Prostate gland (tissue), 2 donors: ENCODE measurements around the gene MEF2D. TPM values are rescaled to one million over a fixed set of nuclear protein-coding genes. Genes with fewer than 3 reads are reported as not detected.

Source experiments
- DNase-seq: peaks from one replicate; pipeline ENCODE4 v3.0.0-alpha.2; 2019; ENCODE audit warnings: low spot score
- H3K27ac ChIP-seq, 2 donors: fragments of 200-600 bp; sonication (generic); 2 replicates each; pipeline ENCODE4 v1.5.1; 2017 to 2019
- H3K27me3 ChIP-seq: fragments of 200-600 bp; sonication (generic); replicated peaks from 2 replicates; pipeline ENCODE4 v1.5.1; 2019; ENCODE audit not compliant: insufficient read depth
- H3K36me3 ChIP-seq, 2 donors: fragments of 200-600 bp; sonication (generic); 1 replicate in 1 of 2; 2 replicates in 1 of 2; pipeline versions ENCODE4 v1.5.1 to v1.8.1; 2017 to 2019
- H3K4me1 ChIP-seq: fragments of 200-600 bp; sonication (generic); replicated peaks from 2 replicates; pipeline ENCODE4 v1.5.1; 2019
- H3K4me3 ChIP-seq, 2 donors: fragments of 200-600 bp; sonication (generic); 2 replicates each; pipeline ENCODE4 v1.5.1; 2017 to 2019
- H3K9me3 ChIP-seq: fragments of 200-600 bp; sonication (generic); 2 replicates; pipeline ENCODE4 v1.5.1; 2017
- POLR2A ChIP-seq: fragments of 450-650 bp; IDR thresholded peaks from one replicate; pipeline ENCODE4 v1.6.1; 2016; ENCODE audit warnings: antibody characterized with exemption, mild to moderate bottlenecking
- POLR2AphosphoS5 ChIP-seq: sonication (generic); formaldehyde crosslinking; IDR thresholded peaks from one replicate; pipeline ENCODE4 v1.6.1; 2017; ENCODE audit warnings: antibody characterized with exemption
- WGBS: methylation state at CpG from one replicate; pipeline ENCODE4 v1.1.5; 2018; 5-methylcytosine and 5-hydroxymethylcytosine counted together
- intact Hi-C: fragments of 100-400 bp; cut with DNase I; formaldehyde crosslinking; loops from one replicate; pipeline ENCODE4 v1.14.2; 2022
- total RNA-seq, 2 donors: library from RNA; depleted of rRNA; stranded (reverse); fragments of >200 nt; gene quantifications; one replicate each; pipeline ENCODE4 v1.1.0, GENCODE V29; 2016
- TF ChIP-seq, protein P1 (sequence below), 4 experiments: fragments of 200-600 bp in 2 of 4; fragments of 450-650 bp in 2 of 4; sonication (generic) in 2 of 4; IDR thresholded peaks; 1 replicate in 3 of 4; 2 replicates in 1 of 4; pipeline ENCODE4 v1.5.1; 2016 to 2019; ENCODE audit warnings: antibody characterized with exemption in 4 of 4, mild to moderate bottlenecking in 2 of 4, moderate library complexity in 2 of 4

Gene MEF2D
- total RNA-seq, 2 donors from 2014 or later: 52.1 to 128 TPM

DNA sequence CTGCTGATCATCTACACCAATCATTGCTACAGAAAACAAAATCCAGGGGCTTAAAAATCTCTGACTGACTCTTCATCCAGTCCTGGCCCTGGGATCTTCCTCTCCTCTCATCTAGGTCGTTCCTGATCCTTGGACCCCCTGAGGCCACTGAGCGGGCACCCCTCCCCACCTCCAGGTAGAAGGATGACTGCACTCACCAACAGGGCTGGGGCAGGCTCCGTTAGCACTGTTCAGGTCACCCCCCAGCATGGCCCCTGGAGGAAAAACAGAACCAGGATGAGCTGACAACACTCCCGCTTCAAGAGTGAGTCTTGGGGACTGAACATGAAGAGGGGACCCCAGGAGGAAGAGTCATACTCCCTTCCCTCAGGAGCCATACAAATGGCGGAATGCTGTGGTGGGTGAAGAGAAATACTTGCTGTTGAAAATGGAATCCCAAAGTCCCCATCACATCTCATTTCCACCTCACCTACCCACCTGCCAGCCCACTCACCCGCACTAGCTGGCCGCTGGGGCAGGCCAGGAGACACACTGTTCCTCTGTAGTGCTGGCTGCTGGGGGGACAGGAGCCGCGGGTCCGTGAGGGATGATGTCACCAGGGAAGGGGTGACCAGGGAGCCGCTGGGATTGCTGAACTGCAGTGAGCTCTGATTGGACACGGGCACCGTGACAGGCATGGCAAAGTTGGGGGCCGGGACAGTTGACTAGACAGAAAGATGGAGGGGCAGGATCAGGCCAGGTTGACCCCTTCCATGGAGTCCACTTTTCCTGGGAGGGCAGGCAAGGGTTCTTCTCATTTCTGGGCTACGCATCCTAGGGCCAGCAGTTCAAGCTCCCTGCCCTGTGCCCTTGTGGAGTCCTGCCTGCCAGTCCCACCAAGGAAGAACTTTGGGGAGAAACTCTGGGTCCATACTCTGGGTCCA is 21.2 kb downstream of the MEF2D start:
- intact Hi-C loops: no loop called here
- Histone ChIP-seq H3K4me1 (peaks cover 17% of the 10 kb centered on the region), H3K27ac (peak overlapping the region; percentile 81 to 92), H3K36me3 (peaks cover 11 to 39% of the 10 kb centered on the region in 2 donors), H3K4me3 (no peak overlapping the region), H3K27me3 (no peaks in the 10 kb centered on the region), H3K9me3 (no peaks in the 10 kb centered on the region)
- TF ChIP-seq POLR2A (no peak), POLR2AphosphoS5 (no peak)
- TF ChIP-seq, protein P1, sequence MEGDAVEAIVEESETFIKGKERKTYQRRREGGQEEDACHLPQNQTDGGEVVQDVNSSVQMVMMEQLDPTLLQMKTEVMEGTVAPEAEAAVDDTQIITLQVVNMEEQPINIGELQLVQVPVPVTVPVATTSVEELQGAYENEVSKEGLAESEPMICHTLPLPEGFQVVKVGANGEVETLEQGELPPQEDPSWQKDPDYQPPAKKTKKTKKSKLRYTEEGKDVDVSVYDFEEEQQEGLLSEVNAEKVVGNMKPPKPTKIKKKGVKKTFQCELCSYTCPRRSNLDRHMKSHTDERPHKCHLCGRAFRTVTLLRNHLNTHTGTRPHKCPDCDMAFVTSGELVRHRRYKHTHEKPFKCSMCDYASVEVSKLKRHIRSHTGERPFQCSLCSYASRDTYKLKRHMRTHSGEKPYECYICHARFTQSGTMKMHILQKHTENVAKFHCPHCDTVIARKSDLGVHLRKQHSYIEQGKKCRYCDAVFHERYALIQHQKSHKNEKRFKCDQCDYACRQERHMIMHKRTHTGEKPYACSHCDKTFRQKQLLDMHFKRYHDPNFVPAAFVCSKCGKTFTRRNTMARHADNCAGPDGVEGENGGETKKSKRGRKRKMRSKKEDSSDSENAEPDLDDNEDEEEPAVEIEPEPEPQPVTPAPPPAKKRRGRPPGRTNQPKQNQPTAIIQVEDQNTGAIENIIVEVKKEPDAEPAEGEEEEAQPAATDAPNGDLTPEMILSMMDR (IDR thresholded peaks at IDR 0.05): no peak
- no peak for DNase-seq
- 86% methylated on average over 15 of the region's 15 CpGs for WGBS

DNA sequence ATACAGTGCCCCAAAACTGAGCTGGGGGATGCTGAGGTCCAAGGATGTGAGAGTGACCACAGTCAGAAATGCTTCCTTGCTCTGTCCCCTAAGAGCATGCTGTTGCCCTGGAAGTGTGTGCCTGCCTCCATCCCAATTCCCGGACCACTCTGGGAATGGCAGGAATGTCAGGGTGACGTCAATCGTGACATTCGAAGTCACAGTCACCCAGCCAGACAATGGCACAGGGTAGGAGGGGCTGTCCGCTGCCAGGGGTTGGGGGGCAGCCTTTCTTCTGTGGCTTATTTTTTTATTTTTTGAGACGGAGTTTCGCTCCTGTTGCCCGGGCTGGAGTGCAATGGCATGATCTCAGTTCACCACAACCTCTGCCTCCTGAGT is 22.3 kb downstream of the MEF2D start:
- Histone ChIP-seq H3K9me3 (no peaks in the 10 kb centered on the region), H3K27me3 (no peaks in the 10 kb centered on the region), H3K4me1 (peaks cover 17% of the 10 kb centered on the region), H3K4me3 (no peak overlapping the region), H3K36me3 (peaks cover 11 to 39% of the 10 kb centered on the region in 2 donors), H3K27ac (peak overlapping the region; percentile 81 to 92)
- 91% methylated on average over 8 of the region's 8 CpGs for WGBS
- TF ChIP-seq POLR2AphosphoS5: no peak
- TF ChIP-seq POLR2A: no peak
- TF ChIP-seq, protein P1 (IDR thresholded peaks at IDR 0.05): no peak
- intact Hi-C loops: no loop called here
- no peak for DNase-seq

DNA sequence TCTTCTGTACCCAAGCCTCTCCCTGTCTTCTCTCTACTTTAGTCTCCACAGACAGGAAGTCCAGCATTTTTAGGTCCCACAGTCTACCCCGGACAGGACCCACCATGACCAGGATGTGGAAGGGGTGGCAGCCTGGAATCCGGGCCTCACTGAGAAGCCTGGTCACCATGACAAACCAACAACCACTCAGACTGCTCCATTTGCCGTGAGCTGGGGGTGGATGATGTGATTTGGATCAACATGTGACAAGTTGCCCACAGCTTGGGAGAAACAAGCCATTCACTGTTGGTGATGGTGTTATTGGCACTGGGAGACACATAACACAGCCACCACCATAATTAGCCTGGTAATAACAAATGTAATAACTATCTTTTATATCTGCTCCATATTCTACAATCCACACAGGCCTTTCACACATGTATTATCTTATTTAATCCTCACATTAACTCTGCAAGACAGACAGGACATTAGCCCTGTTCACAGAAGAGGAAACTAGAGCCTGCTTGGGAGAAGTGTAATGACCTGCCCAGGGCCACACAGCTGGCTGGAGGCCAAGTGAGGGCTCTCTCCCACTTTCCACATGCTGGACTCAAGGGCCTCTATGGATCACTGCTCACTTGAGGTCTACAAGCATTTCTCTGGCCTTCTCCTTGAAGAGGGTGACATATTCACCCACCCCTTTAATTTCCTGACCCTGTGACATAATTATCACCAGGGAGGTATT is 22.9 kb downstream of the MEF2D start:
- TF ChIP-seq, protein P1 (IDR thresholded peaks at IDR 0.05): no peak
- TF ChIP-seq POLR2AphosphoS5 (no peak), POLR2A (no peak)
- WGBS: 72% methylated on average over 3 of the region's 3 CpGs
- intact Hi-C loops: loop anchor here (1.0 kb wide), 1 partner anchor 20 kb away; no protein-coding TSS in a partner anchor
- no peak for DNase-seq
- peaks cover 11 to 39% of the 10 kb centered on the region in 2 donors for H3K36me3 ChIP-seq
- peaks cover 17% of the 10 kb centered on the region for H3K4me1 ChIP-seq
- H3K4me3 ChIP-seq: no peak overlapping the region
- no peaks in the 10 kb centered on the region for H3K27me3 ChIP-seq
- H3K27ac ChIP-seq: peak overlapping the region; percentile 81 to 92
- H3K9me3 ChIP-seq: no peaks in the 10 kb centered on the region

DNA sequence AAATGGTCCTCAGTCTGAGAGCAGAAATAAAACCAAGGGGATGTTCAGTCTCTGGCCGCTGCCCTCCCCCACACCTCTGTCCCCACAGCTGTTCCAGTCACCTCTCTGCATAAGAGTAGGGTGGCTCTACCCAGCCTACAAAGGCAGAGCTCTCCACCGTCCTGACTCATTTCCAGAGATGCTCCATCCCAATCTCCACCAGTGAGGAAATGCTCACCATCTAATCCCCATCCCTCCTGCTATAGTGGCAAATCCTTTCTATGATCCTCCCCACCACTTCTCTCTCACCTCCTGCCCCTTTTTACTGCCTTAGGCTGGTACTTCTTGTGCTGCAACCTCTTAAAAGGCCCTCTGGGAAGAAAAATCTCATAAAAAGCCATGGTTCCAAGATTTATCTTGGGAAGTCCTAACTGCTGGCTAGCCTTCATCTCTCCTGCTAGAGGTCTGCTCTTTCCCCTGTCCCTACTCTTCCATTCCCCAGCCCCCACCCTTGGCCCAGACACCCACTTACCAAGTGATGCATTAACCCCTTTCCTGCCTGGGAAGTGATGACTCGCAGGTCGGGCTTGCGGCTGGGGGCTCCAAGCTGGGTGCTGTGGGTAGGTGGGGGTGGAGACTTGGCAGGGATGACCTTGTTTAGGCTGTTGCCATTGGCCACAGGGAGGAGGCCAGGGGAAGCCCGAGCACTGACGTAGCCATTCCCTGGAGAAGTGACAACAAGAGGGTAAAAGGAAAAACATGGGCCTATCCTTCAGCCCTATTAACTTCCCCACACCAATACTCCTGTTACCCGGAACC is 23.9 kb downstream of the MEF2D start:
- H3K36me3 ChIP-seq: peaks cover 6 to 31% of the 10 kb centered on the region in 2 donors
- DNase-seq: no peak

More for the DNA sequence above, 23.9 kb downstream of the MEF2D start:
- intact Hi-C loops: loop anchor here (1.0 kb wide), 1 partner anchor 19 kb away; no protein-coding TSS in a partner anchor
- Histone ChIP-seq H3K4me1 (peaks cover 25% of the 10 kb centered on the region), H3K27ac (peak overlapping the region; percentile 81 to 92), H3K4me3 (no peak overlapping the region), H3K27me3 (no peaks in the 10 kb centered on the region), H3K9me3 (no peaks in the 10 kb centered on the region)
- WGBS: 33% methylated on average over 8 of the region's 8 CpGs
- TF ChIP-seq POLR2A (no peak), POLR2AphosphoS5 (no peak)
- TF ChIP-seq, protein P1 (IDR thresholded peaks at IDR 0.05): no peak
